Hepatocyte (in vitro differentiated cells): ENCODE results near the gene CATSPERE. TPM values are rescaled to one million over a fixed set of nuclear protein-coding genes. Genes with fewer than 3 reads are reported as not detected.

Source experiments
- DNase-seq: peaks from one replicate; pipeline ENCODE4 v3.0.0-alpha.2; 2016; ENCODE audit warnings: low spot score
- H2AFZ ChIP-seq: fragments of 200-600 bp; sonication (generic); 2 replicates; pipeline ENCODE4 v1.6.0; 2016; ENCODE audit warnings: antibody characterized with exemption, mild to moderate bottlenecking
- H3K27ac ChIP-seq: fragments of 200-600 bp; sonication (generic); 2 replicates; pipeline ENCODE4 v1.5.1; 2016; ENCODE audit warnings: mild to moderate bottlenecking
- H3K27me3 ChIP-seq: fragments of 200-600 bp; sonication (generic); 2 replicates; pipeline ENCODE4 v1.6.1; 2016
- H3K36me3 ChIP-seq: fragments of 200-600 bp; sonication (generic); replicated peaks from 2 replicates; pipeline ENCODE4 v1.5.1; 2016; ENCODE audit warnings: low read depth; ENCODE audit not compliant: insufficient read depth
- H3K4me1 ChIP-seq: fragments of 200-600 bp; sonication (generic); 2 replicates; pipeline ENCODE4 v1.5.1; 2016; ENCODE audit warnings: mild to moderate bottlenecking, moderate library complexity; ENCODE audit not compliant: insufficient read depth
- H3K4me2 ChIP-seq: fragments of 200-600 bp; sonication (generic); 2 replicates; pipeline ENCODE4 v1.6.0; 2016
- H3K4me3 ChIP-seq: fragments of 200-600 bp; sonication (generic); 2 replicates; pipeline ENCODE4 v1.5.1; 2016; ENCODE audit warnings: mild to moderate bottlenecking
- H3K79me2 ChIP-seq: fragments of 200-600 bp; sonication (generic); 2 replicates; pipeline ENCODE4 v1.6.0; 2017; ENCODE audit warnings: mild to moderate bottlenecking
- H3K9me2 ChIP-seq: fragments of 200-600 bp; sonication (generic); replicated peaks from 2 replicates; pipeline ENCODE4 v1.6.0; 2017; ENCODE audit warnings: mild to moderate bottlenecking; ENCODE audit not compliant: insufficient read depth
- H3K9me3 ChIP-seq: fragments of 200-600 bp; sonication (generic); 2 replicates; pipeline ENCODE4 v1.5.1; 2016; ENCODE audit warnings: low read depth, mild to moderate bottlenecking
- H4K20me1 ChIP-seq: fragments of 200-600 bp; sonication (generic); 2 replicates; pipeline ENCODE4 v1.6.0; 2016; ENCODE audit warnings: mild to moderate bottlenecking; ENCODE audit not compliant: insufficient read depth, poor library complexity, severe bottlenecking
- EZH2 ChIP-seq: fragments of 200-600 bp; sonication (generic); IDR thresholded peaks from 2 replicates; pipeline ENCODE4 v1.6.1; 2016; ENCODE audit warnings: antibody characterized with exemption, mild to moderate bottlenecking, borderline replicate concordance
- EZH2phosphoT487 ChIP-seq: fragments of 200-600 bp; sonication (generic); IDR thresholded peaks from one replicate; pipeline ENCODE4 v1.6.1; 2018; ENCODE audit warnings: antibody characterized with exemption, mild to moderate bottlenecking, low read depth, moderate library complexity; ENCODE audit not compliant: unreplicated experiment, severe bottlenecking
- WGBS: methylation state at CpG from one replicate; pipeline ENCODE4 v1.1.6; 2016; ENCODE audit warnings: low lambda C conversion rate; ENCODE audit errors: missing lambda C conversion rate; 5-methylcytosine and 5-hydroxymethylcytosine counted together
- polyA plus RNA-seq: library from polyadenylated mRNA; unstranded; fragments of >200 nt; fragmentation: Nextera tagmentation; extraction: Ambion mirVana; gene quantifications from 2 replicates; pipeline ENCODE4 v1.2.1, GENCODE V29; 2016
- total RNA-seq: library from RNA; depleted of rRNA; stranded (reverse); fragments of >200 nt; gene quantifications from 2 replicates; pipeline ENCODE4 v1.2.3, GENCODE V29; 2014
- TF ChIP-seq, protein P1 (sequence below): fragments of 200-600 bp; sonication (generic); IDR thresholded peaks from 2 replicates; pipeline ENCODE4 v1.5.1; 2016; ENCODE audit warnings: antibody characterized with exemption, mild to moderate bottlenecking; ENCODE audit not compliant: poor library complexity

The CATSPERE gene
- total and polyA plus RNA-seq, 2 experiments from 2014 or later = 1.0 to 2.3 TPM

DNA sequence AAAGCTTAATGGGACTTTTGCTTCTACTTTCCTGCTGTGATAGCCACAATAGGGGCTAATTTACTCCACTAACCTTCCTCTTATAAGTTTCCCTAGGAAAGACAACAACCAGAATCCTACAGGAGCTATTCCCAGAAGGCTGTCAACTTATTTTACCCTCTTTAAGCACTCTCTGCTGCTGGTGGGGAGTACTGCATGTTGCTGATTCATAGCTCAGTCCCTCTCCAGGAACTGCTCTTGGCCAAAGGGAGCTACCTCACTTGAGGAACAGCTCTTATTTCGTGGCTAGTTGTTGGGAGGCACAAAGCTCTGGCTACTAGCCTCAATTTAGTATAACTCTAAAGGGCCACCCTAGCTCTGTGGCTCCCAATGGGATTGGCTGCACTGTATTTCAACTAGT, 46.5 kb upstream of the CATSPERE start:
- no peak overlapping the region for H2AFZ ChIP-seq
- H3K4me3 ChIP-seq = no peak overlapping the region
- H3K27me3 ChIP-seq = no peaks in the 10 kb centered on the region
- peaks cover 3% of the 10 kb centered on the region for H3K36me3 ChIP-seq
- H3K9me2 ChIP-seq = no peaks in the 10 kb centered on the region
- no peaks in the 10 kb centered on the region for H4K20me1 ChIP-seq
- DNase-seq = no peak
- no peak overlapping the region for H3K4me2 ChIP-seq
- H3K27ac ChIP-seq = no peak overlapping the region
- H3K4me1 ChIP-seq = no peaks in the 10 kb centered on the region
- WGBS = 90% methylated on average over 1 of the region's 1 CpG
- H3K9me3 ChIP-seq = no peaks in the 10 kb centered on the region
- TF ChIP-seq, protein P1, sequence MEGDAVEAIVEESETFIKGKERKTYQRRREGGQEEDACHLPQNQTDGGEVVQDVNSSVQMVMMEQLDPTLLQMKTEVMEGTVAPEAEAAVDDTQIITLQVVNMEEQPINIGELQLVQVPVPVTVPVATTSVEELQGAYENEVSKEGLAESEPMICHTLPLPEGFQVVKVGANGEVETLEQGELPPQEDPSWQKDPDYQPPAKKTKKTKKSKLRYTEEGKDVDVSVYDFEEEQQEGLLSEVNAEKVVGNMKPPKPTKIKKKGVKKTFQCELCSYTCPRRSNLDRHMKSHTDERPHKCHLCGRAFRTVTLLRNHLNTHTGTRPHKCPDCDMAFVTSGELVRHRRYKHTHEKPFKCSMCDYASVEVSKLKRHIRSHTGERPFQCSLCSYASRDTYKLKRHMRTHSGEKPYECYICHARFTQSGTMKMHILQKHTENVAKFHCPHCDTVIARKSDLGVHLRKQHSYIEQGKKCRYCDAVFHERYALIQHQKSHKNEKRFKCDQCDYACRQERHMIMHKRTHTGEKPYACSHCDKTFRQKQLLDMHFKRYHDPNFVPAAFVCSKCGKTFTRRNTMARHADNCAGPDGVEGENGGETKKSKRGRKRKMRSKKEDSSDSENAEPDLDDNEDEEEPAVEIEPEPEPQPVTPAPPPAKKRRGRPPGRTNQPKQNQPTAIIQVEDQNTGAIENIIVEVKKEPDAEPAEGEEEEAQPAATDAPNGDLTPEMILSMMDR = no peak
- no peak for TF ChIP-seq EZH2phosphoT487
- no peak for TF ChIP-seq EZH2
- H3K79me2 ChIP-seq = no peaks in the 10 kb centered on the region

DNA sequence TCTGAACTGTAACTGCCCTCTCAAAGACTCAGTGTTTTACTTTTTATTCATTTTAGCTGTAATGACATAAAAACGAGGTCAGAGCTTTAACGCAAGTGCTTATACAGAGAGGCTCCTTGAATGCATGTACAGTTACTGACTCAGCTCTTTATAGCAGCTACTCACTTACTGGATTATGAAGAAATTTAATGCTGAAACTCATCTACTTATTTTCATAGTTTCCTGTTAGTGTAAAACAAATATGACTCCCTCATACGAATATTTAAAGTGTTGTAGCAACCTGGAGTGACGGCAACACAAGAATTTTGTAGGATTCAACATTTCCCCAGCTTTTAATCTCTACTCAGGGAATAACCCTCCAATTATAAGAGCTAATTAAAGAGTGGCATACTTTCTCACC, 42.0 kb upstream of the CATSPERE start:
- Histone ChIP-seq H3K4me1 (no peaks in the 10 kb centered on the region), H3K9me3 (no peaks in the 10 kb centered on the region), H2AFZ (no peak overlapping the region), H3K36me3 (no peaks in the 10 kb centered on the region), H3K27me3 (no peaks in the 10 kb centered on the region), H3K27ac (no peak overlapping the region), H3K79me2 (no peaks in the 10 kb centered on the region), H4K20me1 (no peaks in the 10 kb centered on the region), H3K4me2 (no peak overlapping the region), H3K4me3 (no peak overlapping the region), H3K9me2 (no peaks in the 10 kb centered on the region)
- WGBS = 94% methylated on average over 4 of the region's 4 CpGs
- DNase-seq = no peak
- TF ChIP-seq, protein P1 = no peak
- TF ChIP-seq EZH2 (no peak), EZH2phosphoT487 (no peak)

DNA sequence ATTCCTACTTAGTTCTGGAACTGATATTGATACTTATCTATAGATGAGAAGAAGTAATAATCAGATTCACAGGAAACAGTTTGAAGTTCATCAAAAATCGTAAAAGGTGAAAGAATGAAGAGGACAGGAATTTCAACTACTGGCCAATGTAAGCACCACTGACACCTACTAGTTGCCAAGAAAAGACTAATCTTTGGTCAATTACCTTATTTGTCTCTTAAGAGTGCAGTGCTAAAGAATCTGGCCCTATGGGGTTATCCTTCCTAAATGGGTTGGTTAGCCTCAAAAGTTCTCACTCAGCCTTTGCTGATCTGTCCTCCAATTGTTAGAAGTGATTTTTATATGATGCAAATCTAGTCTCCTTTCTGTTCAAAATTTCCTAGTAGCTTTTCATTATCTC, 38.9 kb upstream of the CATSPERE start:
- WGBS = 88% methylated on average over 1 of the region's 1 CpG
- no peaks in the 10 kb centered on the region for H4K20me1 ChIP-seq
- DNase-seq = no peak
- no peaks in the 10 kb centered on the region for H3K27me3 ChIP-seq
- TF ChIP-seq EZH2 (no peak), EZH2phosphoT487 (no peak)
- TF ChIP-seq, protein P1 = no peak
- no peak overlapping the region for H3K4me3 ChIP-seq
- H3K4me1 ChIP-seq = no peaks in the 10 kb centered on the region
- no peaks in the 10 kb centered on the region for H3K9me3 ChIP-seq
- no peaks in the 10 kb centered on the region for H3K9me2 ChIP-seq
- H3K36me3 ChIP-seq = no peaks in the 10 kb centered on the region
- no peak overlapping the region for H3K4me2 ChIP-seq
- H3K27ac ChIP-seq = no peak overlapping the region
- no peak overlapping the region for H2AFZ ChIP-seq
- no peaks in the 10 kb centered on the region for H3K79me2 ChIP-seq
